ENCODE results near the gene MAP3K5.

Gene MAP3K5

DNA sequence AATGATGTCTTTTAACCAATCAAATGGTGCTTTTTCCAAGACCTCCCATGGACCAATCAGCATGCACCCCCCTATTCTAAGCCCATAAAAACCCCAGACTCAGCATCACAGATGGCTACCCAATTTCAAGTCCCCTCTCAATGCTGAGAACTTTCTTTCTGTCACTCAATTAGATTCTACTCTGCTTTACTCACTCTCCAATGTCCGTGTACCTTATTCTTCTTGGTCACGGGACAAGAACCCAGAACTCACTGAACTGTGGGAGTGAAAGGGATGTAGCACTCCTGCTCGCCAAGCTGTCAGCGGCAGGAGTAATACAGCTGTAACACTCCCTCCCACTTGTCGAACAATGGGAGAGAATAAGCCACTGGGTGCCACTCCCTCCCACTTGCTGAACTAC lies 221.2 kb downstream of the MAP3K5 start:
- no peak for DNase-seq (ENCODE audit: low read depth)

DNA sequence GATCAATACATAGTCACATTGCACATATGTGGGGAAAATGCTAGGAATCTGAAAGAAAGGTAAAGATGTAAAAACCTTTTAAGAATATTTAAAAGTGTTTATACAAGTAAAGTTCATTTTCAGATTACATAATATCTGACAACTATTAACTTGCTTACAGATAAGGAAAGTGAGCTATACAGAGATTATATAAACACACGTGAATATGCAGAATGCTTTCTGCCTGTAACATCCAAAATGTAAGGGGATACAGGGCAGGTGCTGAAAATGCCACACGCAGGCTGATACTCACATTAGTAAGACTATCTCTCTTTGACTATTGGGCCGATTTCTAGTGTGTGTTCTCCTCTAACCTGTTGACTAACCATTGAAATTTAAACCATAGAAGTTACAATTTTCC lies 224.1 kb downstream of the MAP3K5 start:
- DNase-seq (ENCODE audit: low read depth) = no peak

DNA sequence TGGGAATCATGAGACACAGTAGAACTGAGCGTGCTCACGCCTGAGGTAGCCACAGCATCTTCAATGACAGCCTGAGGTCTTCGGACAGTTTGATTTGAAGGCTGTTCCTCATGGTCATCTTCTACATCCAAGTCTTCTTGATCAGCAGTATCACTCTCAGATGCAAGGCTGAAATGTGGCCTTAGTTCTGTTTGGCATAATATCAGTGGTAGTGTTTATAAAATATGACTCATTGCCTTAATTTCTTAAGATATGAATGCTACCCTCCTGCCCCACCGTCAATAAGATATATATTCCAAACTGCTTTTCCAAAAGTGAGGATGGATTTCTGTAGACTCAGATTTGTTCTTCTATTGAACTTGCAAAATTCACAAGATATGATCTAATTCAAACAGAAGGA lies 224.6 kb downstream of the MAP3K5 start:
- no peak for DNase-seq (ENCODE audit: low read depth)

DNA sequence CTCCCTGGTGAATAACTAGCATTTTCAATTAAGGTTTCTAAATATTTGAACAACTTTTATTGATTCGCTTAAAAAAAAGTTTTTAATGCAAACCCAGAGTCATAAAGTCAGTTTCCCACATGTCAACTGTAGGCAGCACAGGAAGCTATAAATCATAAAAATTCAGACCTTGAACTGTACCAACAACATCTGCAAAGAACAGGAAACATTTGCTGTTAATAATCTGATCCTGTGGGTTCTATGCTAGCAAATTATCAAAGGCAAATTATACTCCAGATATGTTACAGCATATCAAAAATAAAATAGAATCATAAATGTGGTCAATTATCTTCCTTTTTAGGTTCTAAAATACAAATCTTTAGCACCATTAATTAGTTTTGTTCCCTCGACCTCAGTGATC lies 225.4 kb downstream of the MAP3K5 start:
- no peak for DNase-seq (ENCODE audit: low read depth)

DNA sequence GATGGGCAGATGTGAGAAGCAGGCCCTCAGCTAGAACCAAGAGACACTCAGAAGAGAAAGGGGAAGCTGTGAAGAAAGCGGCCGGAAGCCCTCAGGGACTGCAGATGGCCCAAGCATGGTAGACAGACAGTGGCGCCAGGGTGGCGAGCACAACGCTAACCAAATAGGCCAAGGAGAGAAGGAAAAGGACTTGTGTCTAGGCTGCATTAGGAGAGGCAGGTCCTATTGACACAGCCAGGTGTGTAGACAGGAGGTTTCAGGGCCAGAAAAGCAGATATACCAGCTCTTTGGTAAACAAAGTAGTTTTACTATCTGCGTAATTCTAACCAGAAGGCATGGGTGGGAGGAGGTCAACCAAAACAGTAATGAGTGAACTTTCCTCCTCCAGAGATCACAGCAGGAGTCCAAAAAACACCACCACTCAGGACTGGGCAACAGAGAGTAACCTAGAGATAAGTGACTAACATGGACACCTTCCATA lies 226.2 kb downstream of the MAP3K5 start:
- DNase-seq (ENCODE audit: low read depth) = no peak

DNA sequence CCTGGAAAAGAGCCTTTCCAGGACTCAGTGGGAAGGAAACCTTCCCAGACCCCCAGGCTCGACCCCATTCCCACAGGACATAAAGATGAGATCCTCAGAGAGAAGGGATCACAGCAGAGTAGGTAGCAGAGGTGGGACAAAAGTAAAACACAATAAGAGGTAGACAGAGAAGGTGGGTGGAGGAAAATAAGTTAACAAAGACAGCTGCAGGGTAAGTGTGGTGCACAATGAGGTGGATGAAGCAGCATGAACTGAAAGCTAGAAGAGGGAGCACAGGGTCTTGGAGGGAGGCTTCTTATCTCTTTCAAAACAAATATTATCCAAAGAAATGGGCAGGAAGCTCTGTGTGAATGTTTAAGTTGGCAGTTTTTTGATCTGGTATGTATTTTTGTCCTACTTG lies 228.1 kb downstream of the MAP3K5 start:
- no peak for DNase-seq (ENCODE audit: low read depth)

DNA sequence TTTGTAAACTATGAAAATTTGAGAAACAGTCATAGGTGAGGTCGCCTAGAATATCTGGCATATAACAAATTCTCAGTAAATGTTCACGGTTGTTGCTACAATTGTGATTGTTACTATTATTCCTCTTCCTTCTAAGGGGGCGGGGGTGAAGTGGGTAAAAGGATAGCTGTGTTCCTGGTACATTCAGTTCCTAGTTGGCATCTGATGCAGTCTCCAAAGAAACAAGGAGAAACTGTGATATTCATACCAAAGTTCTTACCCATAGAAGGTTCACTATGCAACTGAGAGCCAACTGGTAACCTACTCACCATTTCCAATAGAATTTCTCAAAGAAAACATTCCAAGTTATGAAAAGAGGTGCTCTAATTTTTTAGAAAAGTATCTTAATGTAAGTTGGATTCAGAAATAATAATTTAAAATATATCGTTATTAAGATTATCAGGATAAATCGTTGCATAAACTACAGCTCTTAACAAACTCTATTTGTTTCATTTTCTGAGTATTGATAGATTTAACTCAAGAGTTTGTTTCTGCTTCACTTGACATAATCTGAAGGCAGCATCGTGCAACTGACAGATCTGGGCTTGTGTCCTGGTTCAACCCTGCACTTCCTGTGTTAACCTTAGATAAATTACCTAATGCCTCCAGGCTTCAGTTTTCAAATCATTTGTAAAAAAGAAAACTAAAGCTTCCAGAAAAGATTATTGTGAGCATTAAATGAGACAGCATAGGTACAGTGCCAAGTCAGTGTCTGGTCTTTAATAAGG lies 228.7 kb downstream of the MAP3K5 start:
- DNase-seq (ENCODE audit: low read depth) = no peak

DNA sequence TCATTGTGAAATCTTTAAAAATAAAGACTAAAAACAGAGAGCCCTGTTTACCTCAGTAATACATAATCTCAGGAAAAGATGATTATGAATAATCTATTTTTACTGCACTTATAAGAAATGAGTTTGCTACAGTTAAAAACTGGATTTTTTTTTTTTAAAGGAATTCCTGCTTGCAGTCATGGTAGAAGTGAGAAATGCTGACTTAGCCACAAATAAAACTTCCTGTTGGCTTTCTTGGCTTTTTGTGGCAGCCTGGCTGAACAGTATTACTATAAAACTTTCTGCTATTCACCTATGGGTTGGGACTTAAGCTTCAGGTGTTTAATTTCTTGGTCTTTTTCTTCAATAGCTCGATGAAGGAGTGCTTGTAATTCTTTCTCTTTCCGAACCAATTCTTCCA lies 230.1 kb downstream of the MAP3K5 start:
- no peak for DNase-seq (ENCODE audit: low read depth)

DNA sequence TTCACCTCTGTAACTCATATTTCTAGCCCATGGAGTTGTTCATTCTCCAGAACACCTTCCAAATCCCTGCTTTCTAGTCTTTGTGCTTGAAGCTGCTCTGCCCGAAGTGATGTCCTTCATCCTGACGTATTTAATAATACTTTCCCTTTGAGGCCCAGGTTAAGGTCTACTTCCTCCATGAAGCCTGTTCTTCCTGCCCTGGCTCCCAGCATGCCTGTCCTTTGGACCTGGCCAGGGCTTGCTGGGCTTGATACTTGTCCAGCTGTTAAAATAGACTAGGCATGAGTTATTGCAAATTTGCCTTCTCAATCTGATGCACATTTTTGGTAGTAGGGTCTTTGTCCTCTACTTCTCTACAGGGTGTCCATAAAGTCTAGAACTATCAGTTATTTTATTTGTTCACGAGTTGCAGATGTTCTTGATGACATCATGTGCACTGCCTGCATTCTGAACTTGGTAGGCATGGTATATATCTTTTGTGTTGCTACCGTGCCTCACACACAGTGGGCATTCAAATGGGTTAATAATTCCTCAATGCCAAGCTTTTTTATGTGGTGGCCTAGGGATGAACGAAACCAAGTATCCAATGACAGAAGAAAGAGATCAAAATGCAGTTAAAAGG lies 239.0 kb downstream of the MAP3K5 start:
- no peak for DNase-seq (ENCODE audit: low read depth)

DNA sequence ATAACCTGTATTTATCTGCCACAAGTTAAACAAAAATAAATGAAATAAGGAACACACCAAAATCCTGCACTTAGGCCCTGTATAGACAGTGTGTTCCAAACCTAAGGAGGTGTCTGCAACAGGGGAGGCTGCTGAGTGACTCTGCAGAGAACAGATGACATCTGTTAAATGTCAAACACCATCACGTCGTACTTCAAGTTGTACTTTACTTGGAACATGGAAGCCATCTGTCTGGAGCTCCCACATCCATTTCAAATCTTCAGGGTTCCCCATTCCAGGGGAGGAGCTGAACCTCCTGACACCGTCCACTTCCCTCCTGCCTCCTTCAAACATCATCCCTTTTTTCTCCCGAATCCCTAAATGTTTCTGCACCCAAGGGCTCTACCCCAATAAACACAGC lies 240.2 kb downstream of the MAP3K5 start:
- no peak for DNase-seq (ENCODE audit: low read depth)

DNA sequence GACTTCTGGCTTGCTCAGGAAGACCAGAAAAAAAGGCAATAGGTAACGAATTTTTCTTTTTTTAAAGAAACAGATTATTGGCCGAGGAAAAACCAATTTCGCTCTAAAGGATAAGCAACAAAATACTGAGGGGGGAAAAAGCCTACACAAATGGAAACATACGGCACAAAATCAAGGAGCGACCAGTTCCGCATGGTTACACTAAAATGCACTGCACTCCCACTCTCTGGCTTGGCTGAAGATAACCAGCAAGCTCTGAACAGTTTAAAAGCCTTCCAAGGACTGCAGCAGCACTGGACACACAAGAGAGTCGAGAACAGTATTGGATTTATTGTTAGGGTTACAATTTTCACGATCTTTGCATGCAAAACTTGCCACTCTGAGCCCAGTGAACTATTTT lies 241.2 kb downstream of the MAP3K5 start:
- no peak for DNase-seq (ENCODE audit: low read depth)

DNA sequence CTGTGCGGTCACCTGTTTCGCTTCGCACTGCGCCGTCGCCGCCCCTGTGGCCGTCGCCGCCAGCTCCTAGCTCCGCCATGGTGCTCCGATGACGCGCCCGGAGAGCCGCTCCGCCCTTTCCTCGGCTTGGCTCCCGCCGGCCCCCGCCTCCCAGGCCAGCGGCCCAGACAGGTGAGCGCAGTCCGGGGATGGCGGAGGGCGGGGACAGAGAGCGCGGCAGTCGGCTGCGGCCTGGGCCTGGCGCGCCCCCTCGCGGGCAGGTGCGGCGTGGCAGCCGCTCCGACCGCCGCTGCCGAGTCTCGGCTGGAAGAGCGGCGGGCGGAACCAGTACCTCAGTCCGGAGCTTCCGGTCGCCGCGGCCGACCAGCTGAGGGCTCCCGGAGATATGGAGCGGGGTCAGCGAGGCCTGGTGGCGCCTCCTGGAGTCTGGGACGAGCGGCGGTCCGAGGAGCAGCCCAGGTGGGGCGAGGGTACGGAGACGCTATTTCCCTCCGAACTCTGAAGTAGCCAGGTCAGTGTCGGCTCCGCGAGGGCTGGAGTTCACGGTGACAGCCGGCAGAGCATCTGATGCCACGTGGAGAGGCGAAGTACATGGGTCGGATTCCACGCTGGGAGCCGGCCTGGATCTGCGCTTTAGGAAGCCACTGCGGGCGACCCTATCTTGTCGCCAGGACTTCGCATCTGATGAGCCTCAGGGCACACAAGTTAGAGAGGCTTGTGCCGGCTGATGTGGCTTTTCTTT lies 241.8 kb downstream of the MAP3K5 start, which contains the start of gene MAP7:
MAP7 (minus strand) TSS at position 93 of the 742 bp plus-strand sequence; CDS start at position 79, 14 bp downstream.
- DNase-seq (ENCODE audit: low read depth) = no peak

DNA sequence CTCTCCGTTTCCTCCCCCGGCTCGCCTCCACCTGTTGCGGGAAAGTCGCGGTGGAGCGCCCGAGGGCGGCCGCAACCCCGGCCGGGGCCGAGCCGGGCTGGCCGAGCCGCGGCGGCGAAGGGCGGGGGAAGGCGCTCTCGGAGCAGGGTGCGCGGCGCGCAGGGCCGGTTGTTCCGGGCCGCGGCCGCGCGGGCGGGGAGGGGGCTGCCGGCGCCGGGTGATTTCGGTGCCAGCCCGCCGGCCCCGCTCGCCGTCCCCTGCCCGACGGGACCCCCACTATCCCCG lies 242.3 kb downstream of the MAP3K5 start:
- DNase-seq (ENCODE audit: low read depth) = no peak

DNA sequence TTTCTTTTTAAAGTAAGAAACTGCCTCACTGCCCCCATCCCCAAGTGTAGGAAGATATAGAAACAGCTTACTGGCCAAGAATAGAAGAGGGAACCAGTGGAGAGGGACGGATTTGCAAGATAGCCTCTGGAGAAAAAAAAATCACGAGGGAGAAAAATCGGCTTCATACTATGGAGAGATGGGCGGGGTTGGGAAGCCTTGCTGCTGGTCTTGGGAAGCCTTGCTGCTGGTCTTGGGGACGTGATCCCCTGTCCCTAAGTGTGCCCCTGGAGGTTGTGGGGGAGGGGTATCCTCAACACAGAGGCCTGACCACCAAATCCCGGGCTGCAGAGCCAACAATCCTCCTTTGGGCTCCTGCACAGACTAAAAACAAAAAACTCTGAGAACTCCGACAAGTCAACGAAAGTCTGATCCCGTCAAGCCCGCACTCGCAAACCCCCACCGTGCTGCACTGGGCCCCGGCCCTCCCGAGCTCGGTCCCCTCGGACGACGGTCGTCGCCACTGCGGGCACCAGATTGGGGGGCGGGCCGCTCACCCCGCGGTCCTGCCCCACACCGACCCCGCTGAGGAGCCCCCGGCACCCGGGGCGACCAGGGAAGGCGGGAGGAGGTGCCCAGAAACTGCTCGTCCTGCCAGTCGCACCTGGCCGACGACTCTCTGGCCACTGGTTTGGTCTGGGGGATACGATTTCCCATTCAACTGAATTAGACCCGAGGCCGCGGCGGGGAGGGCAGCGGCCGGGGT lies 242.8 kb downstream of the MAP3K5 start:
- no peak for DNase-seq (ENCODE audit: low read depth)

DNA sequence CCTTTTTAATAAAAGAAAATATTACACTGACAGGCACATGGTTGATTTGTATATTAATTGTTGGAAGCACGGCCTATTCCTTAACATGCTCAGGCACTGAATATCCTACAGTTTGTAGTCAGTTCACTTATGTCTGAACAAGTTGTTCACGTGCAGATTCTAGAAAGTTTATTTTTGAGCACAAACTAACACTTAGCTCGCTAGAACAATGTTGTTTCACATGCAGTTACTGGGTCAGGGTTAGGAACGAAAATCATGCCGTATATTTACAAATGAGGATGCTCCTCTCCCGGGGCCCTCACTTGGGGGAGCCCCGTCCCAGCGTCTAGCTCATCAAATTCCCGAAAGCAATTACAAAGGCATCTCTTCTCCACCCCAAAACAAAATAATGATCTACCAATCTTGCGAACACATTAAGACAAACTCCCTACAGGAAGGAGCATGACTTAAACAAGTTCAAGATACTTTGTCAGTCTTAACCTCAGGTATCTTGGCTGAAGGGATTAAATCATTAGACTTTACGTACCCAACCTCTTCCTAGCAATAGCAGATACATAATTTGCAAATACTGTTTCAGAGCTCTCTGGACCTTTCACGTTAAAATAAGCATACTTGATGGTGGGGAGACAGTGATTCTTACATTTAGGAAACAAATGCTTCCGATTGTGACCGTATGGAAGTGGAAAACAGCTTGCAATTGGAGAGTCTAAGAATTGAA lies 243.5 kb downstream of the MAP3K5 start:
- no peak for DNase-seq (ENCODE audit: low read depth)

DNA sequence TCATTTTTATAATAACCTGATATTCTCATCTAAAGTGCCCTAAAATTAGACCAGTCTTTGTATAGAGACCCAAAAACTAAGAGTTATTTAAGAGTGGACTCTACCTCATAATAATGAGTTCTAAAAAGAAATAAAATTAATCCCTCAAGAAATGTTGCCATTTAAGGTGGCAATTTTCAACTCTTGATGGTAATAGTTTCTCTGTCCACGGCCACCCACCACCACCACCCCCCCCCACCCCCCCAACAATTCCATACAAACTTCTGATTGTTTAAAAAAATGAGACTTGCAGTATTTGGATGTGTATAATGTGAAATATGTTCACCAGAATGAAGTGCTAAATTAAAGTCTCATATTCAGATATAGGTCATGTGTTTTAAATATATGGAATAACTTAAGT lies 244.4 kb downstream of the MAP3K5 start:
- no peak for DNase-seq (ENCODE audit: low read depth)

DNA sequence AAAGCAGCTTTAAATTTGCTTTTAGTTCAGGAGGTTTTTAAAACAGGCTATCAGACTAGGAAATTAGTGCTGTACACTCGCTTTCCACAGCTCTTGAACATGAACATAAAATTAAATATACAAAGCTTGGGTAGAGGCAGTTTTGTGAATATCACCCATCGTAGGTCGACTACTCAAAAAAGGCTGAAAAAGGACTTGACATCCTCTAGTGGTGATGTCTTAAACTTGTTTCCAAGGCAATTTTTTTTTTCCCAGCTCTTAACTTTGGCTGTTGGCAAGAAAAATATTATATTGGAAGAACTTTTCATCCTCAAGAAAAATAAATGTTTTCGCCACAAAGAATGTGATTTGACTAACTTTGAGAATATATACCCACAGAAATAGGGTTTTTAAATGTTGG lies 244.9 kb downstream of the MAP3K5 start:
- DNase-seq (ENCODE audit: low read depth) = peak; percentile 21

DNA sequence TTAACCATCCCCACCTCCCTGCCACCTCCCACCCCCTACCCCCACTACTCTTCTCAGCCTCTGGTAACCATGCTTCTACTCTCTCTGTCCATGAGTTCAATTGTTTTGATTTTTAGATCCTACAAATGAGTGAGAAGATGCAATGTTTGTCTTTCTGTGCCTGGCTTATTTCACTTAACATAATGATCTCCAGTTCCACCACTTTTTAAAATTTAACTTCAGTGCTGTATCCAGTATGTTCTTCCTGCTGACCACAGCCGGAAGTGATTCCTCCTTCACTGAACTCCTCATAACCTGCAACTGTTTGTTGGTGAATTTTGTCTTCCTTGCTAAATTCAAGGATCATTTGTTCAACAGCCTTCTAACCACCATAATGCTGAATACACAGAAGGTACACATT lies 245.9 kb downstream of the MAP3K5 start:
- DNase-seq (ENCODE audit: low read depth) = no peak

DNA sequence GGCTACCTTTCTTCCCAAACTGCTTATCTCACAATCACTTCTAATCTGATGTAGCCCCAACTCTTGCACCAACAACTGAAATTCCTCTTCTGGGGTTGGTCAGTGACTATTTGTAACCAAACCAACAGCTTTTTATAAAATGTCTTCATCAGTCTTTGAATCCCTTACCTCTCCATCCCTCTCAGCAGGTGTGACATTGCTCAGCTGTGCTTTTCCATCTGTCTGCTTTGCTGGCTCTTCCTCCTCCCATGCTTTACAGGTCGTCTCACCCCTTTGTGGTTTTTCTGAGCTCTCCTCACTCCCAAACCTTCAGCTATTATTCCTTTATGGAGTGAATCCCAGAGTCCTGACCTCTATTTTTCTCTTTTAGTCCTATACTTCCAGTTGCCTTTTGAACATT lies 248.0 kb downstream of the MAP3K5 start:
- no peak for DNase-seq (ENCODE audit: low read depth)

DNA sequence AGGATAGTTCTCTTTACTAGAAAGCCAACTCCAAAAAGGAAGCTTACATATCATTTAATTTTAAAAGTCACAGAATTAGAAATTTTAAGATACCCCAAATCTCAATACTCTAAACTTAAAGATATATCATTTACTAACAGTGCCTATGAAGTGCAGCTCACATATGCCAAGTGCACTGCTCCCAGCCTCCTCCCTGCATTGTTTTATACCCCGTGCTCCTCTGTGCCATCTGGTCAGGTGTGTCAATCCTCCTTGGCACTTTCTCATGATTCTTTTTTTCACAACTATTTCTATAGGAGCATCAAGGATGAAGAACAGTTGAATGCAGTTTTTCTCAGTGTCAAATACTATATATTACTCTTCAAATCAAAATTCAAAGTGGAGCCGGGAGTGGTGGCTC lies 250.9 kb downstream of the MAP3K5 start:
- DNase-seq (ENCODE audit: low read depth) = no peak

DNA sequence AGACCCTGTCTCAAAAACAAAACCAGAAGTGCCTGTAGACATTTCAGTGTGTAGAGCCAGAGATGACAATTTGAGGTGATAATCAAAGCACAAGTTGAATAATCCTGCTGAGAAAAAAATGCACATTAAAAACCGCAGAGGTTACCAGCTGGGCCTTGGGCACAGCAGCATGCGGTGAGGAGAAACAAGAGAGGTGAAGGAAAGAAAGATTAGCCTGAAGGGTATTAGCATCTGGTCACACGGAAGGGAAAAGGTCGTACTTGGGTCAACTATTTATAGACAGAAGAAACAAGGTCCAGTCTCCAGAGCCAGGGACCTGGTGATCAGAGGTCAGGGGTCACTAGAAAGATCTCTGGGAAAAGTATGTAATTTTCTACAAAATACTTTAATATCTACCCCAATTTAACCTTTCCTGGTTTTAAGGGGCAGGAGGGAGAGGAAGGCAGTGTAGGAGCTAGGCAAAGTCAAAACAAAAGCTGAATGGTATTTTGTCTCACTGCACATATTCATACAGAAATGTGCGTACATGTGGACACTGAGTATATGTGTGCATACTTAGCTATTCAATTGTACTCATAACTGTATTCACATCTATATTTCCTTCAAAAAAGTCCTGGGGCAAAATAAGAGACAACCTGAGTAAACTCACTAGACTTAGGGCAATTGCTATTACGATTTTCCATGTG lies 252.2 kb downstream of the MAP3K5 start:
- no peak for DNase-seq (ENCODE audit: low read depth)
